Endothelial cell of umbilical vein (primary cell): ENCODE data around the gene OR2F2.

ENCODE experiments used
- POLR2A ChIP-seq: IDR thresholded peaks from 2 replicates; pipeline ENCODE4 v1.6.1; 2012; ENCODE audit warnings: low read depth, mild to moderate bottlenecking, control low read depth, low read length
- TF ChIP-seq, protein P1 (sequence below), 2 donors: IDR thresholded peaks; 1 replicate in 1 of 2; 2 replicates in 1 of 2; pipeline ENCODE4 v1.5.1; 2011; ENCODE audit warnings: low read length in 2 of 2, mild to moderate bottlenecking in 2 of 2, moderate library complexity in 2 of 2, control low read depth in 1 of 2, inconsistent platforms in 1 of 2, low read depth in 1 of 2; ENCODE audit not compliant: insufficient read depth in 1 of 2; ENCODE audit errors: extremely low read depth in 1 of 2

GRCh38 chr7:143931739-143932138, 3.3 kb upstream of the OR2F2 start:
- no peak for TF ChIP-seq POLR2A
- TF ChIP-seq, protein P1, sequence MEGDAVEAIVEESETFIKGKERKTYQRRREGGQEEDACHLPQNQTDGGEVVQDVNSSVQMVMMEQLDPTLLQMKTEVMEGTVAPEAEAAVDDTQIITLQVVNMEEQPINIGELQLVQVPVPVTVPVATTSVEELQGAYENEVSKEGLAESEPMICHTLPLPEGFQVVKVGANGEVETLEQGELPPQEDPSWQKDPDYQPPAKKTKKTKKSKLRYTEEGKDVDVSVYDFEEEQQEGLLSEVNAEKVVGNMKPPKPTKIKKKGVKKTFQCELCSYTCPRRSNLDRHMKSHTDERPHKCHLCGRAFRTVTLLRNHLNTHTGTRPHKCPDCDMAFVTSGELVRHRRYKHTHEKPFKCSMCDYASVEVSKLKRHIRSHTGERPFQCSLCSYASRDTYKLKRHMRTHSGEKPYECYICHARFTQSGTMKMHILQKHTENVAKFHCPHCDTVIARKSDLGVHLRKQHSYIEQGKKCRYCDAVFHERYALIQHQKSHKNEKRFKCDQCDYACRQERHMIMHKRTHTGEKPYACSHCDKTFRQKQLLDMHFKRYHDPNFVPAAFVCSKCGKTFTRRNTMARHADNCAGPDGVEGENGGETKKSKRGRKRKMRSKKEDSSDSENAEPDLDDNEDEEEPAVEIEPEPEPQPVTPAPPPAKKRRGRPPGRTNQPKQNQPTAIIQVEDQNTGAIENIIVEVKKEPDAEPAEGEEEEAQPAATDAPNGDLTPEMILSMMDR (IDR thresholded peaks at IDR 0.05; ENCODE audit: extremely low read depth in 1 of 2, insufficient read depth in 1 of 2, low read depth in 1 of 2, low read length in 2 of 2), result no peak
